A673 (cell line): ENCODE measurements around the gene VIT. TPM values are rescaled to one million over a fixed set of nuclear protein-coding genes. Genes with fewer than 3 reads are reported as not detected.

Source experiments
- BruUV-seq: library from RNA; stranded (reverse); fragments of 400-500 nt; replicated peaks from 2 replicates; lab custom pipeline; 2021; lab: Mats Ljungman, UMichigan
- CTCF ChIA-PET: fragments of 300-600 bp; sonication (Branson Sonifier 250); formaldehyde crosslinking; loops from one replicate; lab custom pipeline; 2022; ENCODE audit warnings: antibody characterized with exemption; lab: Charles Lee
- POLR2A ChIA-PET: fragments of 300-600 bp; sonication (Branson Sonifier 250); formaldehyde crosslinking; loops from one replicate; lab custom pipeline; 2022; ENCODE audit warnings: antibody characterized with exemption; ENCODE audit not compliant: low non-redundant PET; lab: Charles Lee
- DNase-seq: peaks from one replicate; pipeline ENCODE4 v3.0.0-alpha.2; 2015; ENCODE audit warnings: low spot score
- H3K27ac ChIP-seq: fragments of 200-600 bp; sonication (generic); 2 replicates; pipeline ENCODE4 v1.5.1; 2016; ENCODE audit warnings: mixed run types, low read depth, mild to moderate bottlenecking, mixed read lengths, antibody characterized with exemption, low read length; ENCODE audit not compliant: poor library complexity, severe bottlenecking
- H3K27me3 ChIP-seq: fragments of 200-600 bp; sonication (generic); replicated peaks from 2 replicates; pipeline ENCODE4 v1.6.1; 2017; ENCODE audit warnings: mixed run types, low read depth, mild to moderate bottlenecking, mixed read lengths, antibody characterized with exemption, low read length; ENCODE audit not compliant: insufficient read depth, poor library complexity
- H3K36me3 ChIP-seq: fragments of 200-600 bp; sonication (generic); 2 replicates; pipeline ENCODE4 v1.6.1; 2016; ENCODE audit warnings: mixed run types, mild to moderate bottlenecking, mixed read lengths, antibody characterized with exemption, low read length; ENCODE audit not compliant: insufficient read depth, poor library complexity, severe bottlenecking
- H3K4me1 ChIP-seq: fragments of 200-600 bp; sonication (generic); 2 replicates; pipeline ENCODE4 v1.6.1; 2017; ENCODE audit warnings: mixed run types, mild to moderate bottlenecking, mixed read lengths, antibody characterized with exemption, low read length; ENCODE audit not compliant: insufficient read depth, poor library complexity, severe bottlenecking
- H3K4me3 ChIP-seq: fragments of 200-600 bp; sonication (generic); 2 replicates; pipeline ENCODE4 v1.5.1; 2016; ENCODE audit warnings: low read depth, mixed run types, mild to moderate bottlenecking, mixed read lengths, low read length; ENCODE audit not compliant: poor library complexity, severe bottlenecking
- H3K9me3 ChIP-seq: fragments of 200-600 bp; sonication (generic); 2 replicates; pipeline ENCODE4 v1.6.1; 2016; ENCODE audit warnings: mixed run types, low read depth, mild to moderate bottlenecking, mixed read lengths, antibody characterized with exemption, low read length; ENCODE audit not compliant: poor library complexity, severe bottlenecking
- CTCF ChIP-seq: fragments of 300-800, 200-600 bp; sonication (generic); conservative IDR thresholded peaks from 2 replicates; pipeline ENCODE4 v1.5.1; 2017; ENCODE audit warnings: low read depth, mild to moderate bottlenecking, antibody characterized with exemption, low read length, moderate library complexity, mixed read lengths
- EZH2 ChIP-seq: fragments of 200-600 bp; sonication (generic); IDR thresholded peaks from 2 replicates; pipeline ENCODE4 v1.6.1; 2017; ENCODE audit warnings: borderline replicate concordance, low read depth, mild to moderate bottlenecking, mixed read lengths, antibody characterized with exemption, low read length; ENCODE audit not compliant: poor library complexity, severe bottlenecking
- intact Hi-C: fragments of 100-400 bp; cut with micrococcal nuclease; formaldehyde crosslinking; loops from one replicate; pipeline ENCODE4 v1.10.0; 2022; ENCODE audit not compliant: unreplicated experiment
- total RNA-seq: library from RNA; stranded (reverse); gene quantifications from 2 replicates; pipeline ENCODE4 v1.2.3, GENCODE V29; 2021

Gene VIT
- total RNA-seq, 1 experiment from 2014 or later: not detected

- H3K36me3 ChIP-seq: no peaks in the 10 kb centered on the region
- no TSS peak for BruUV-seq
- DNase-seq: peak; percentile 64
- peaks cover 7% of the 10 kb centered on the region for H3K9me3 ChIP-seq
- peaks cover 19% of the 10 kb centered on the region for H3K4me1 ChIP-seq
- intact Hi-C loops: no loop called here
- POLR2A ChIA-PET: no interaction called here
- no peak overlapping the region for H3K4me3 ChIP-seq
- CTCF ChIA-PET: no interaction called here
- no peak overlapping the region for H3K27ac ChIP-seq
- TF ChIP-seq EZH2 (no peak), CTCF (peak; percentile 40; the same call in 1 of the 2 replicates)
- H3K27me3 ChIP-seq: no peaks in the 10 kb centered on the region
Measured at GRCh38 chr2:36708041-36708741, 11.7 kb downstream of the VIT start.

- no peak for TF ChIP-seq CTCF
- TF ChIP-seq EZH2: no peak
- no peaks in the 10 kb centered on the region for H3K36me3 ChIP-seq
- POLR2A ChIA-PET: no interaction called here
- no TSS peak for BruUV-seq
- no peak overlapping the region for H3K4me3 ChIP-seq
- H3K4me1 ChIP-seq: peaks cover 19% of the 10 kb centered on the region
- CTCF ChIA-PET: no interaction called here
- peaks cover 7% of the 10 kb centered on the region for H3K9me3 ChIP-seq
- H3K27me3 ChIP-seq: no peaks in the 10 kb centered on the region
- intact Hi-C loops: no loop called here
- no peak for DNase-seq
- H3K27ac ChIP-seq: no peak overlapping the region
Measured at GRCh38 chr2:36710858-36711515, 14.5 kb downstream of the VIT start.

GRCh38 chr2:36711741-36712314 is 15.3 kb downstream of the VIT start:
- DNase-seq: no peak
- POLR2A ChIA-PET: no interaction called here
- Histone ChIP-seq H3K4me1 (peaks cover 11% of the 10 kb centered on the region), H3K27ac (no peak overlapping the region), H3K9me3 (peaks cover 7% of the 10 kb centered on the region), H3K27me3 (no peaks in the 10 kb centered on the region), H3K4me3 (no peak overlapping the region), H3K36me3 (no peaks in the 10 kb centered on the region)
- intact Hi-C loops: no loop called here
- CTCF ChIA-PET: no interaction called here
- TF ChIP-seq CTCF (no peak), EZH2 (no peak)
- no TSS peak for BruUV-seq
